Fibroblast of mammary gland (primary cell): ENCODE measurements around the gene TBC1D3I.
"Not testable (repeated sequence)": the region's sequence is repeated elsewhere in the genome, so short reads cannot be mapped to it uniquely, and the experiment has no call there.

Experiments used
- DNase-seq: peaks from one replicate; pipeline ENCODE4 v3.0.0-alpha.2; 2010; ENCODE audit warnings: low read depth
- H3K4me3 ChIP-seq: 2 replicates; pipeline ENCODE4 v1.5.1; 2011; ENCODE audit warnings: low read depth, mild to moderate bottlenecking, low read length, moderate library complexity; ENCODE audit not compliant: control insufficient read depth
- CTCF ChIP-seq: conservative IDR thresholded peaks from 2 replicates; pipeline ENCODE4 v1.5.1; 2011; ENCODE audit warnings: low read depth, low read length, inconsistent platforms; ENCODE audit not compliant: control insufficient read depth, insufficient read depth

TBC1D3I gene

DNA sequence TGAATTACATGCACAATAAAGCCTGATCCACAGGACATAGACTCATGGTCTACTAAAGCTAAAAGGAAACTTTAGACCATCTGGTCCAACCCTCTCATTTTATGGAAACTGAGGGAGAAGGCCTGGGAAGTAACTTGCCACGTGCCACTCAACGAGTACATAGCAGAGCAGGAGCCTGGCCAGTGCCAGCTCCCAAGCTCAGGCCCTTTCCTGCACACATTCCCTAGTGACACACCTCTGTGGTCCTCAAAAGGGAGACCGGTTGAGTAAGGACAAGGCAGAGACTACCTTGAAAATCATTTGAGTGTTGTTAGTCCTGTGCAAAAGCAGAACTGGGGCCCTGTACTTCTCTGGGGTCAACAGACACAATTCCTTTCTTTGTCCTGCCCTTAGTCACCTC is 50.7 kb downstream of the TBC1D3I start:
- no peak for TF ChIP-seq CTCF
- DNase-seq = no peak
- H3K4me3 ChIP-seq = no peak overlapping the region

DNA sequence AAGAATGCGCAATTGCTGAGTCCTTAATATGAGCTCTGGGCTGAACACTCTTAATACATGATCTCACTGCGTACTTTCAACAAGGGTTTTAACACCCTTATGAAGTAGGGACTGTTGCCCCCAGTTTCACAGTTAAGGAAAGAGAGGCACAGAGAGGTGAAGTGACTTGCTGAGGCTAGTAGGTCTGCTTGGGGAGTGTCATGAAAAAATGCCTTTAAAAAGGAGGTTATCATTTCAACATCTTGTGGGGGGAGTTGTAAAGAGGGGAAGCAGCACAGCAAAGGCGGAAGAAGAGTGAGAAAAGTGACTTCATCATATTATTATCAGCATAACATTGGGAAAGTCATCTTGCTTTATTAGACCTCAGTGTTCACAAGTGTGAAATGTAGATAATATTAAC is 51.4 kb downstream of the TBC1D3I start:
- no peak for DNase-seq
- H3K4me3 ChIP-seq = no peak overlapping the region
- no peak for TF ChIP-seq CTCF

GRCh38 chr17:36212272-36212605 is 52.1 kb downstream of the TBC1D3I start:
- no peak for TF ChIP-seq CTCF
- no peak for DNase-seq
- H3K4me3 ChIP-seq = no peak overlapping the region

DNA sequence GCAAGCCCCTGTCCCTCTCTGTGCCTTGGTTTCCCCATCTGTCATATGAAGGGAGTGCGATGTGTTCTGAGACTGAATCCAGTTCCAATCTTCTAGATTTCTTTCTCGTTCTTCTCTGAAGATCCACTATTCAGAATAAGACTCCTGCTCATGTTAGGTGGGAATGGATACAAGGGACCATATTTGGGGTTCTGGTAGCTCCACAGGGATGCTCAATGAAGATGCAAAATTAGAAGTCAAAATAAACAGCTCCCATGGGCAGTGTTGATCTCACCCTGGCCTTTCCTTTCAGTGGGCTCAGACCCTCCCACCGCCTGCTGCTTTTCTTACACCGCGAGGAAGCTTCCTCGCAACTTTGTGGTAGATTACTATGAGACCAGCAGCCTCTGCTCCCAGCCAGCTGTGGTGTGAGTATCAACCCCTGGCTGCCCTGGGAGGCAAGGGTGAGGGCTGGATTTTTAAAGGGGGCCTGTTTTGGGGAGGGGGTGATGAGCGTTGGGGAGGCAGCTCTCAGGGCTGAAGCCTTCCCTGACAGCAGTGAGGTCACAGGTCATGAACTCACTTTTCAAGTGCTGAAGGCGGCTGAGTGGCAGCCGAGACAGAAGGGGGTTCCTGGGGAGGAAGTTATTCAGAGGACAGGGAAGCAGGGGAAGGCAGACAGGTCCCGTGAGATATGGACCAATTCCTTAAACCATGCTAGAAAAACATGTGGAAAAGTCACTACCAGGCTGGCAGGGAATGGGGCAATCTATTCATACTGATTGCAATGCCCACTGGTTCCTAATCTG is 52.7 kb downstream of the TBC1D3I start:
- DNase-seq, H3K4me3 ChIP-seq: not testable (repeated sequence)

DNA sequence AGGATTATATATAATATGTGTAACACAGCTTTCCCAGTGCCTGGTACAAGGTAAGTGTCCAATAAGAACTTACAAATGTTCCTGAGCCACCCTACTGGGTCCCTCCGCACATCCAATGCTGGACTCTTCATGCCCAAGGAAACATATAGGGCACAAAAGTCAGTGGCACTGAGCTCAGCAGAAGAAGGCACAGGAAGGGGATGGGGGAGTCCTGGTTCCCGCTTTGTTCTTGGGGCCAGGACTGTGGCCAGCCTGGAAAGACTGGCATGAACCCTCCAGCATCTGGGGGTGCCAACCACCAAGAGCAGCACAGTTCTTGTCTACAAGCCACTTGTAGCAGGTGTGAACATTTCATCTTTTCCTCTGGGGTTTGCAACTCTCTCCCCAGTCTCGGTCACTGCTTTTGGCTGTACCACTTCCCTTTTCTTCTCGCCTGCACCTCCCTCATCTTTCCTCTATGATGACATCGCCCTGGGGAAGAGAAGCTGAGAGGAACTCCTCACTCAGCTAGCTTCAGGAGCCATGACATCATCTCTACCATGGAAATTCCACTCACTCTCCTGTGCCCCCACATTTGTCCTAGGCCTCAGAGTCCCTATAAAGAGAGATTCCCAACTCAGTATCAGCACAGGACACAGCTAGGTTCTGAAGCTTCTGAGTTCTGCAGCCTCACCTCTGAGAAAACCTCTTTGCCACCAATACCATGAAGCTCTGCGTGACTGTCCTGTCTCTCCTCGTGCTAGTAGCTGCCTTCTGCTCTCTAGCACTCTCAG is 53.7 kb downstream of the TBC1D3I start, which contains the start of gene CCL4L2:
Gene CCL4L2, plus strand, starts transcription at position 625 of the 773 bp plus-strand sequence.
- DNase-seq, H3K4me3 ChIP-seq: not testable (repeated sequence)

GRCh38 chr17:36209575-36209974 is 54.8 kb downstream of the TBC1D3I start:
- no peak for DNase-seq
- no peak for TF ChIP-seq CTCF
- H3K4me3 ChIP-seq = no peak overlapping the region

- not testable (repeated sequence) for H3K4me3 ChIP-seq, DNase-seq
These were observed 57.0 kb downstream of the TBC1D3I start for GRCh38 chr17:36207383-36207782.

DNA sequence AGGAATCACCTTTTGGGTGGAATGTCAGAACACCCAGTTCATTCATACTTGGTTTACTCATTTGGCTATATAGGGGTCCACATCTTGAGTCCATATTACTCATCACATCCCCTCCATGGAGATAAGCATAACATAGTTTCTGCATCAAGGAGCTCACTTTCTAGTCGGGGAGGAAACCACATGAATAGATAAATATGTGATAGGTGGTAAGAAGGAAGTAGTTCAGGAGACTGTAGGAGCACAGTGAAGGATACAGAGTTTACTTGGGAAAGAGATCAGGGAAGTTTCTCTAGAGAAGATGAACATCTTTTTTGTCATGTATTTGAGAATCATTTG is 57.9 kb downstream of the TBC1D3I start:
- DNase-seq, H3K4me3 ChIP-seq: not testable (repeated sequence)
